Activated B cell treated with CpG ODN at 0.5 μM for 24 hours (primary cell): ENCODE results near the gene STX8. TPM values are rescaled to one million over a fixed set of nuclear protein-coding genes. Genes with fewer than 3 reads are reported as not detected.

Experiments
- ATAC-seq: fragments of 200-7000 bp; cut with Tn5 transposase; one replicate; pipeline ENCODE4 v1.10.0; 2021; ENCODE audit warnings: low read depth, mild to moderate bottlenecking, moderate library complexity
- CTCF ChIA-PET: fragments of 350-600 bp; sonication (Branson Sonifier 250); formaldehyde crosslinking; loops from one replicate; lab custom pipeline; 2021; ENCODE audit warnings: antibody characterized with exemption; lab: Charles Lee
- POLR2A ChIA-PET: fragments of 350-600 bp; sonication (Branson Sonifier 250); formaldehyde crosslinking; loops from one replicate; lab custom pipeline; 2021; ENCODE audit warnings: antibody characterized with exemption; lab: Charles Lee
- DNase-seq: peaks from one replicate; pipeline ENCODE4 v3.0.0; 2022
- H3K27ac Mint-ChIP-seq: one replicate; pipeline ENCODE4 v1.8.0; 2020; ENCODE audit warnings: mixed read lengths
- H3K27me3 Mint-ChIP-seq: one replicate; pipeline ENCODE4 v1.8.0; 2021; ENCODE audit warnings: mixed read lengths
- H3K36me3 Mint-ChIP-seq: one replicate; pipeline ENCODE4 v1.8.0; 2021; ENCODE audit warnings: low read depth, mixed read lengths
- H3K4me1 Mint-ChIP-seq: one replicate; pipeline ENCODE4 v1.8.0; 2021; ENCODE audit warnings: mixed read lengths
- H3K4me3 Mint-ChIP-seq: one replicate; pipeline ENCODE4 v1.8.0; 2020; ENCODE audit warnings: mild to moderate bottlenecking, mixed read lengths
- H3K9me3 Mint-ChIP-seq: one replicate; pipeline ENCODE4 v1.8.0; 2020; ENCODE audit warnings: mixed read lengths
- CTCF ChIP-seq: fragments of 200-600 bp; IDR thresholded peaks from one replicate; pipeline ENCODE4 v1.8.0; 2022; ENCODE audit warnings: antibody characterized with exemption, mild to moderate bottlenecking
- intact Hi-C: fragments of 100-400 bp; cut with micrococcal nuclease; formaldehyde crosslinking; loops from one replicate; pipeline ENCODE4 v1.15.1; 2024
- total RNA-seq: library from RNA; stranded (reverse); gene quantifications from 2 replicates; pipeline ENCODE4 v1.2.3, GENCODE V29; 2022

STX8 gene
- total RNA-seq, 1 donor from 2014 or later = 66.9 TPM

- Mint-ChIP-seq H3K4me3 (no peak overlapping the region), H3K36me3 (no peaks in the 10 kb centered on the region), H3K27me3 (peaks cover 7% of the 10 kb centered on the region), H3K27ac (no peak overlapping the region), H3K4me1 (no peaks in the 10 kb centered on the region), H3K9me3 (no peaks in the 10 kb centered on the region)
- ChIA-PET CTCF (no interaction called here), POLR2A (interaction anchor here (0.5 kb wide), 1 partner anchor 265 kb away, joined by 3 read pairs; the partner anchor contains the start of gene PIK3R5)
- no peak for TF ChIP-seq CTCF
- no peak for DNase-seq
- ATAC-seq = no peak
- intact Hi-C loops = no loop called here
Observed at GRCh38 chr17:9230346-9230745, 345.3 kb downstream of the STX8 start.

GRCh38 chr17:9229826-9230201 is 345.8 kb downstream of the STX8 start:
- Mint-ChIP-seq H3K27ac (no peak overlapping the region), H3K27me3 (peaks cover 7% of the 10 kb centered on the region), H3K9me3 (no peaks in the 10 kb centered on the region), H3K36me3 (no peaks in the 10 kb centered on the region), H3K4me1 (no peaks in the 10 kb centered on the region), H3K4me3 (no peak overlapping the region)
- CTCF ChIA-PET = no interaction called here
- ATAC-seq (no peak), DNase-seq (no peak)
- TF ChIP-seq CTCF = no peak
- intact Hi-C loops = no loop called here
- POLR2A ChIA-PET = no interaction called here

- Mint-ChIP-seq H3K36me3 (no peaks in the 10 kb centered on the region), H3K4me1 (no peaks in the 10 kb centered on the region), H3K27me3 (peaks cover 7% of the 10 kb centered on the region), H3K4me3 (no peak overlapping the region), H3K9me3 (no peaks in the 10 kb centered on the region), H3K27ac (no peak overlapping the region)
- ATAC-seq (no peak), DNase-seq (no peak)
- ChIA-PET CTCF (no interaction called here), POLR2A (no interaction called here)
- no peak for TF ChIP-seq CTCF
- intact Hi-C loops = no loop called here
Observed at GRCh38 chr17:9229160-9229825, 346.3 kb downstream of the STX8 start.

DNA sequence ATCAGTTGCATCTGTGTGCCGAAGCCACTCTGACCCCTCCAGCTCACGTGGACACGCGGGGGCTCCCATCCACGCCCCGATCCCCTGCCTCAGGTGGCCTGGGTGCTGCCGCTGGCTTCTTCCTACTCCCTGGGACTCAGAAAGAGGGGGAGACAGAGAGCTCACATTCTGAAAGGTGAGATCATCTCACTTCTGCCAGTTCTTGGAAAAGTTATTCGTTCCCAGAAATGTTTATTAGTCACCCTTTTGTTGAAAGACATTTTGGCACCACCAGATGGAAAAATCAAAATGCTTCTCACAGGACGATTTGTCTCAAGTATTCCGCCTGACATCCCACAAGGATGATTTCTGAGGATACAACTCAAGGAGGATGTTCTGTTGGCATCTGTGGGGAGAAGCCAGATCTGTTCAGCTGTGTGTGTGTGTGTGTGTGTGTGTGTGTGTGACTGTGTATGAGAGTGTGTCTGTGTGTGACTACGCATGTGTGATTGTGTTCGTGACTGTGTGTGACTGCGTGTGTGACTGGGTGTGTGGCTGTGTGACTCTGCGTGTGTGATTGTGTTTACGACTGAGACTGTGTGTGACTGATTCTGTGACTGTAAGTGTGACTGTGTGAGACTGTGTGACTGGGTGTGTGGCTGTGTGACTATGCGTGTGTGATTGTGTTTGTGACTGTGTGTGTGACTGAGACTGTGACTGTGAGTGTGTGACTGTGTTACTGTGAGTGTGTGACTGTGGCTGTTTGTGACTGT is 347.0 kb downstream of the STX8 start:
- Mint-ChIP-seq H3K27ac (no peak overlapping the region), H3K9me3 (no peaks in the 10 kb centered on the region), H3K27me3 (peaks cover 5% of the 10 kb centered on the region), H3K4me3 (no peak overlapping the region), H3K36me3 (no peaks in the 10 kb centered on the region), H3K4me1 (no peaks in the 10 kb centered on the region)
- no peak for TF ChIP-seq CTCF
- intact Hi-C loops = no loop called here
- ChIA-PET POLR2A (no interaction called here), CTCF (no interaction called here)
- no peak for DNase-seq
- ATAC-seq = no peak

DNA sequence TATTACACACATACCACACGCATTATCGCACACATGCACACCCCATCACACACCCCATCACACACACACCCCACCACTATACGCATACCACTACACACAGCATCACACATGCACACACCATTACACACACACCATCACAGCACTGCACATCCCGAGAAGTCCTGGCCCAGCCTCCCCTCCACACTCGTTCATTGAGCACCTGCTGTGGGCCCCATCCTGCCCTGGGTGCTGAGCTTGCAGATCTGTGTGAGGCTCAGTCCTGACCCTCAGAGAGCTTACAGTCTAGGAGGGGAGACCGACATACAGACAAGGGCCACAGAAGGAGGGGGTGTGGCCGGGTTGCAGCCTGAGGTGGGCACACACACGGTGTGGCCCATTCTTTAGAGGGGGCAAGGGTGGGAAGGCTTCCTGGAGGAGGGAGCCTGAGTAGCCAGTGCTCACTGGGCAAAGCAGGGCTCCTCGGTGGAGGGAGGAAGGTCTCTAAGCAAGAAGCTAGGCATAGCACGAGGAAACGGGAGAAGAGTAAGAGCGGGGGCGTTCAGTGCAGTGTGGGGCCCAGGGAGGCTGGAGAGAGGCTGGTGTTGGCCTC is 347.7 kb downstream of the STX8 start:
- Mint-ChIP-seq H3K4me1 (no peaks in the 10 kb centered on the region), H3K4me3 (no peak overlapping the region), H3K27me3 (peaks cover 3% of the 10 kb centered on the region), H3K27ac (no peak overlapping the region), H3K9me3 (no peaks in the 10 kb centered on the region), H3K36me3 (no peaks in the 10 kb centered on the region)
- ChIA-PET CTCF (no interaction called here), POLR2A (no interaction called here)
- ATAC-seq (no peak), DNase-seq (no peak)
- intact Hi-C loops = no loop called here
- no peak for TF ChIP-seq CTCF
